ENCODE results near the gene SPINDOC.
"Not testable (repeated sequence)": the region's sequence is repeated elsewhere in the genome, so short reads cannot be mapped to it uniquely, and the experiment has no call there.

Gene SPINDOC

DNA sequence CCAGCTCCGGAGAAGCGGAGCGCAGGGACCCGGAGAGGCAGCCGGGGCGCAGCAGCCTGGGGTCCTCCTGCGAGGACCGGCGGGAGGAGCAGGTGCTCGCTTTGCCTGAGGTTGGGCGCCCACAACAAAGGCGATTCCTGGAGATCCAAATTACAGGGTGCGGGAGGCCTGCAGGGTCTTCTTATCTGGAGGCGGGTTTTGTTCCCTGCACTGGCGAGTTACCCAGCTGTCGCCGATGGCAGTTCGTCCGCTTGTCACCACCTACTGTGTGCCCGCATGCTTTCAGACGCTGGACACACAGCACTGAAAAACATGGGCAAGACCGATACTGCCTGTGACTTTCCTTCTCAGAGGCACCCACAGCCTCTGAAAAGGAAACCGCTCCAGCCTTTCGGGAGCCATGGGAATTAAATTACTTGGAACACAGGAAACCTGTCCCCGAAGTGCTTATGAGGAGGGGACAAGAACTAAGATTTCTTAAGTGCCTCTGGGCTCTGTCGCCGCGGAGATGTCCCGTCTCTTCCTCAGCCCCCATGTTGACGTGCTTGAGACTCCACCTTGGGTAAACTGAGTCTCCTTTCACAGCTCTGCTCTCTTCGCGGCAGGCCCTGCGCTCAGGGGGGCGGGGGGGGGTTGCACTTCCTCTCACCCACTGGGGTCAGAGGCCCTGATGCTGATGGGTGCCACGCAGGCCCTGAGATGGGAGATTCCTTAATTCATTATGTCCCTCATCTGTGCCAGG is 43.4 kb upstream of the SPINDOC start:
- peak overlapping the region; percentile 96 for H3K4me3 ChIP-seq (ENCODE audit: low read depth, low read length)
- in situ Hi-C loops (cut with HindIII; ENCODE audit: low sequenced_read_pairs), result no loop called here
- TF ChIP-seq, protein P1, sequence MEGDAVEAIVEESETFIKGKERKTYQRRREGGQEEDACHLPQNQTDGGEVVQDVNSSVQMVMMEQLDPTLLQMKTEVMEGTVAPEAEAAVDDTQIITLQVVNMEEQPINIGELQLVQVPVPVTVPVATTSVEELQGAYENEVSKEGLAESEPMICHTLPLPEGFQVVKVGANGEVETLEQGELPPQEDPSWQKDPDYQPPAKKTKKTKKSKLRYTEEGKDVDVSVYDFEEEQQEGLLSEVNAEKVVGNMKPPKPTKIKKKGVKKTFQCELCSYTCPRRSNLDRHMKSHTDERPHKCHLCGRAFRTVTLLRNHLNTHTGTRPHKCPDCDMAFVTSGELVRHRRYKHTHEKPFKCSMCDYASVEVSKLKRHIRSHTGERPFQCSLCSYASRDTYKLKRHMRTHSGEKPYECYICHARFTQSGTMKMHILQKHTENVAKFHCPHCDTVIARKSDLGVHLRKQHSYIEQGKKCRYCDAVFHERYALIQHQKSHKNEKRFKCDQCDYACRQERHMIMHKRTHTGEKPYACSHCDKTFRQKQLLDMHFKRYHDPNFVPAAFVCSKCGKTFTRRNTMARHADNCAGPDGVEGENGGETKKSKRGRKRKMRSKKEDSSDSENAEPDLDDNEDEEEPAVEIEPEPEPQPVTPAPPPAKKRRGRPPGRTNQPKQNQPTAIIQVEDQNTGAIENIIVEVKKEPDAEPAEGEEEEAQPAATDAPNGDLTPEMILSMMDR (IDR thresholded peaks at IDR 0.05; ENCODE audit: low read depth, low read length, missing control alignments), result no peak
- no peak for DNase-seq (ENCODE audit: low read depth)

DNA sequence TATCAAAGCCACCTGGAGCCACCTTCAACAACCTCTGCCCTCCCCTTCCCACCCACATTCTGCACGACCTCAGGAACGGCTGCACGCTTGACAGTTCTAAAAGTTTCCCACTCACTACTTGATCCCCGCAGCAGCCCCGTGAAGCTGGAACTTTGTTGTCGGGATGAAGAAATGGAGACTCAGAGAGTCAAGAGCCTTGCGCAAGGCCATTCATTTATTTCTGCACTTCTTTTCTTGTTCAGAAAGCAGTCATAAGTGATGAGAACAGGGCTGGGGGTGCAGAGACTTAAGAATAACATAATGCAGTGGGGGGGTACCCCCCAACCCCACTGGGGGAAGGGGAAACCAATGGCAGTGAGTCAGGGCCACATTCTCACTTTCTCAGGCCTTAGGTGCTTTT is 42.5 kb upstream of the SPINDOC start:
- DNase-seq (ENCODE audit: low read depth), result no peak
- no peak overlapping the region for H3K4me3 ChIP-seq (ENCODE audit: low read depth, low read length)
- in situ Hi-C loops (cut with HindIII; ENCODE audit: low sequenced_read_pairs), result no loop called here
- TF ChIP-seq, protein P1 (IDR thresholded peaks at IDR 0.05; ENCODE audit: low read depth, low read length, missing control alignments), result no peak

DNA sequence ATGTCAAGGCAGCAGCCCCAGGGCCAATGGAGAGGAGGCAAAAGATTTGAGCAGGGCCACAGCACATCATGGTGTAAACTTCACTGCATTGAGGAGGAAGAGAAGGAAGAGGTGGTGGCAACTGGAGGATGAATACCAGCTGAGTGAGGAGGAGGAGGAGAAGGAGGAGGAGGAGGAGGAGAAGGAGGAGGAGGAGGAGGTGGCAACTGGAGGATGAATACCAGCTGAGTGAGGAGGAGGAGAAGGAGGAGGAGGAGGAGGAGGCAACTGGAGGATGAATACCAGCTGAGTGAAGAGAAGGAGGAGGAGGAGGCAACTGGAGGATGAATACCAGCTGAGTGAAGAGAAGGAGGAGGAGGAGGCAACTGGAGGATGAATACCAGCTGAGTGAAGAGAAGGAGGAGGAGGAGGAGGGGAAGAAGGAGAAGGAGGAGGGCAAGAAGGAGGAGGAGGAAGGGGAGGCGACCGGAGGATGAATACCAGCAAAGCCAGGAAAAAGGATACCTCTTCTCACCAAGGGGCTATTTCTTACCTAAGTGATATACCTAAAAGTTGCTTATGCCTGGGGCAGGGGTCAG is 41.4 kb upstream of the SPINDOC start:
- DNase-seq (ENCODE audit: low read depth); in situ Hi-C loops (cut with HindIII; ENCODE audit: low sequenced_read_pairs); H3K4me3 ChIP-seq (ENCODE audit: low read depth, low read length): not testable (repeated sequence)

DNA sequence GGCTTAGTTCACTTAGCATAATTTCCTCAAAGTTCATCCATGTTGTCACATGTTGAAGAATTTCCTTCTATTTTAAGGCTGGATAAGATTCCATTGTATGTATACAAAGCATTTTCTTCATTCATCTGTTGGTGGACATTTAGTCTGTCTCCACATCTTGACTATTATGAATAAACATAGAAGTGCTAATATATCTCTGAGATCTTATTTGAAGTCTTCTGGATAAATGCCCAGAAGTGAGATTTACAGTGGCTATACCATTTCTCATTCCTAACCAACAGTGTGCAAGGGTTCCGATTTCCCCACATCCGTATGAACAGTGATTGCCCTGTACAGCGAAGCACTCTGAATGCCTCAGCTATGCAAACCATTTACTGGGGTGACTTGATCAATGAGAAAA is 38.1 kb upstream of the SPINDOC start:
- DNase-seq (ENCODE audit: low read depth), result no peak
- no peak overlapping the region for H3K4me3 ChIP-seq (ENCODE audit: low read depth, low read length)
- TF ChIP-seq, protein P1 (IDR thresholded peaks at IDR 0.05; ENCODE audit: low read depth, low read length, missing control alignments), result no peak
- in situ Hi-C loops (cut with HindIII; ENCODE audit: low sequenced_read_pairs), result no loop called here

DNA sequence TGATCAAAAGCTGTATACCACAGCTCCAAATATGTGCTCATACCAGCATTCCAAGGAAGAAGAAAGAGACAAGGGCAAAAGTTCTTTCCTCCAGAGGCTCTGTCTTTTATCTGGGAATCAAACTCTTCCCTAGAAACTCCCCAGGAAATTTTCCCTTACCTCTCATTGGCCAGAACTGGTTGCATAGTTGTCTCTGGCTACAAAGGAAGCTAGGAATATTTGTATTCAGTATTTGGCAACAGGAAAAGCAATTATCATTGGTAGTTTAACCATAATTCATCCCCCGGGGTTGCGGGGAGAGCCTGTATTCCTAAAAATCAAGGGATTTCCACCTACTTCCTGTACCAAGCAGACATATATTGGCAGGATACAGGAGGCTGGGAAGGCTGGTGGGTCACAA is 34.2 kb upstream of the SPINDOC start:
- in situ Hi-C loops (cut with HindIII; ENCODE audit: low sequenced_read_pairs), result no loop called here
- TF ChIP-seq, protein P1 (IDR thresholded peaks at IDR 0.05; ENCODE audit: low read depth, low read length, missing control alignments), result no peak
- no peak overlapping the region for H3K4me3 ChIP-seq (ENCODE audit: low read depth, low read length)
- DNase-seq (ENCODE audit: low read depth), result no peak

DNA sequence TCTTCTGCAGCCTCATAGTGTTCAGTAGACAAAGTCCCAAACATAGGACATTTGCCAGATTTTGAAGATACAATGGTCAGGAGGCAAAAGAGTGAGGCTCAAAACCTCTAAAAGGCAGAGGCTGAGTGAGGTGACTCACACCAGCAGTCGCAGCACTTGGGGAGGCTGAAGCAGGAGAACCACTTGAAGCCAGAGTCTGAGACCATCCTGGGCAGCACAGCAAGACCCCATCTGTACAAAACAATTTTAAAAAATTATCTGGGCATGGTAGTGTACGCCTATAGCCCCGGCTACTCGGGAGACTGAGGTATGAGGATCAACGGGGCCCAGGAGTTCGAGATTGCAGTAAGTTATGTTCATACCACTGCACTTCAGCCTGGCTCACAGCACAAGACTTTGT is 30.5 kb upstream of the SPINDOC start:
- in situ Hi-C loops (cut with HindIII; ENCODE audit: low sequenced_read_pairs), result no loop called here
- DNase-seq (ENCODE audit: low read depth), result no peak
- TF ChIP-seq, protein P1 (IDR thresholded peaks at IDR 0.05; ENCODE audit: low read depth, low read length, missing control alignments), result no peak
- no peak overlapping the region for H3K4me3 ChIP-seq (ENCODE audit: low read depth, low read length)

DNA sequence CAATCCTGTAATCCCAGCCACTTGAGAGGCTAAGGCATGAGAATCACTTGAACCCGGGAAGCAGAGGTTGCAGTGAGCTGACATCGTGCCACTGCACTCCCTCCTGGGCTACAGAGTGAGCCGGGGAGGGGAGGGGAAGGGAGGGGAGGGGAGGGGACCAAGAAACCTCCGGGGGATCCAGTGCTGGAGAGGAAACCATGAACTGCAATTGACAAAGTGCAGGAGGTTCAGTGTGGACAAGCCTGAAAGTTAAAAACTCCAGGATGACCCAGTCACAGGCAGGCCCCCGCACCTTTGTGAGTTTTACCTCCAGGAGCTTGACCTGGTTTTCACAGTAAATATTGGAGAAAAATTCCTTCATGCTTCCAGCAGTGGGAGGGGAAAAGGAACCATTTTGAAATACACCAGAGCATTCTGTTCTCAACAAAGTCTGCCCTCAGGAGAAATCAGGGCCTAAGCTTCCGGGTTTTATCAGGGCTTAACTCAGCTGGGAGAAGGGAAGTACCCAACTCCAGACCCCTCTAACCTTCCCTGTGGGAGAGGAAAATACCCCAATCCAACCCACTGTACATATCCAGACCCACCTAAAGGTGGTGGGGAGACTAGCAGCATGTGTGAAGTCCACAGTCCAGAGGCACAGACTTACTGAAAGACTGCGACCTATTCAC is 29.2 kb upstream of the SPINDOC start:
- TF ChIP-seq, protein P1 (IDR thresholded peaks at IDR 0.05; ENCODE audit: low read depth, low read length, missing control alignments), result no peak
- in situ Hi-C loops (cut with HindIII; ENCODE audit: low sequenced_read_pairs), result no loop called here
- no peak for DNase-seq (ENCODE audit: low read depth)
- no peak overlapping the region for H3K4me3 ChIP-seq (ENCODE audit: low read depth, low read length)

All from astrocyte of the cerebellum (primary cell).